ENCODE data around the gene MAPK10. TPM values are rescaled to one million over a fixed set of nuclear protein-coding genes. Genes with fewer than 3 reads are reported as not detected.
A peak's percentile ranks its signal among the peaks of the same experiment; 100 is the strongest.

MAPK10 gene
- total RNA-seq, 2 experiments from 2014 or later: 32.0 TPM; not detected in 1

DNA sequence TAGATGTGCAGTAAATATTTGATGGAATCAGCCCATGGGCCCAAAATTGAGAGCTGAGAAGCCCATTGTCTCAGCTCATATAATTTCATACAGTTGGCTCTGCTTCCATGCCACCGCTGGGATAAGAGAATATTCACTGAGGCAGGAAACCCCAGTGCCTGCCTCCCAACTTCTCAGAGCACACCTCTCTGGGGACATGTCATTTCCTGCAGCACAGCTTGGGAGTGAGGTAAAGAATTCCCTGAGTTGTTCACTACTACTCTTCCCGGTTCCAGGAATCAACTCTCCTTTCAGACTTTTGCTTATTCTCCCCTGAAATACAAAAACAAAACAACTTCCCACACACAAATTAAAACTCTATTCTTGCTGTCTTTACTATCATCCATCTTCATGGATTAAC lies 389.3 kb downstream of the MAPK10 start:
- TF ChIP-seq, protein P1, sequence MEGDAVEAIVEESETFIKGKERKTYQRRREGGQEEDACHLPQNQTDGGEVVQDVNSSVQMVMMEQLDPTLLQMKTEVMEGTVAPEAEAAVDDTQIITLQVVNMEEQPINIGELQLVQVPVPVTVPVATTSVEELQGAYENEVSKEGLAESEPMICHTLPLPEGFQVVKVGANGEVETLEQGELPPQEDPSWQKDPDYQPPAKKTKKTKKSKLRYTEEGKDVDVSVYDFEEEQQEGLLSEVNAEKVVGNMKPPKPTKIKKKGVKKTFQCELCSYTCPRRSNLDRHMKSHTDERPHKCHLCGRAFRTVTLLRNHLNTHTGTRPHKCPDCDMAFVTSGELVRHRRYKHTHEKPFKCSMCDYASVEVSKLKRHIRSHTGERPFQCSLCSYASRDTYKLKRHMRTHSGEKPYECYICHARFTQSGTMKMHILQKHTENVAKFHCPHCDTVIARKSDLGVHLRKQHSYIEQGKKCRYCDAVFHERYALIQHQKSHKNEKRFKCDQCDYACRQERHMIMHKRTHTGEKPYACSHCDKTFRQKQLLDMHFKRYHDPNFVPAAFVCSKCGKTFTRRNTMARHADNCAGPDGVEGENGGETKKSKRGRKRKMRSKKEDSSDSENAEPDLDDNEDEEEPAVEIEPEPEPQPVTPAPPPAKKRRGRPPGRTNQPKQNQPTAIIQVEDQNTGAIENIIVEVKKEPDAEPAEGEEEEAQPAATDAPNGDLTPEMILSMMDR (conservative IDR thresholded peaks at IDR 0.05; ENCODE audit: low read length): no peak
- TF ChIP-seq EZH2phosphoT487 (IDR thresholded peaks at IDR 0.05; ENCODE audit: borderline replicate concordance, low read depth, low read length): no peak
- H3K27ac ChIP-seq (ENCODE audit: low read depth, low read length, poor library complexity, severe bottlenecking): no peak overlapping the region
- no peak overlapping the region for H3K4me3 ChIP-seq (ENCODE audit: low read depth, low read length, poor library complexity, severe bottlenecking)
- ChIA-PET POLR2A (no interaction called here), CTCF (ENCODE audit: unreplicated experiment) (no interaction called here)
- DNase-seq (ENCODE audit: low spot score): no peak
- no peaks in the 10 kb centered on the region for H3K9me3 ChIP-seq (ENCODE audit: low read length)
- no peak overlapping the region for H2AFZ ChIP-seq (ENCODE audit: low read length)
- no TSS peak for BruUV-seq (replicated peaks)
- H4K20me1 ChIP-seq (ENCODE audit: insufficient read depth, low read length): no peaks in the 10 kb centered on the region
- no peaks in the 10 kb centered on the region for H3K36me3 ChIP-seq (ENCODE audit: insufficient read depth, low read length)
- no peaks in the 10 kb centered on the region for H3K79me2 ChIP-seq (ENCODE audit: insufficient read depth, low read depth, low read length)
- intact Hi-C loops (cut with micrococcal nuclease; ENCODE audit: unreplicated experiment): no loop called here
- H3K9me2 ChIP-seq (ENCODE audit: insufficient read depth, low read length): no peaks in the 10 kb centered on the region
- H3K4me2 ChIP-seq (ENCODE audit: low read length): no peak overlapping the region
- H3K4me1 ChIP-seq (ENCODE audit: insufficient read depth, low read length, poor library complexity, severe bottlenecking): no peaks in the 10 kb centered on the region

DNA sequence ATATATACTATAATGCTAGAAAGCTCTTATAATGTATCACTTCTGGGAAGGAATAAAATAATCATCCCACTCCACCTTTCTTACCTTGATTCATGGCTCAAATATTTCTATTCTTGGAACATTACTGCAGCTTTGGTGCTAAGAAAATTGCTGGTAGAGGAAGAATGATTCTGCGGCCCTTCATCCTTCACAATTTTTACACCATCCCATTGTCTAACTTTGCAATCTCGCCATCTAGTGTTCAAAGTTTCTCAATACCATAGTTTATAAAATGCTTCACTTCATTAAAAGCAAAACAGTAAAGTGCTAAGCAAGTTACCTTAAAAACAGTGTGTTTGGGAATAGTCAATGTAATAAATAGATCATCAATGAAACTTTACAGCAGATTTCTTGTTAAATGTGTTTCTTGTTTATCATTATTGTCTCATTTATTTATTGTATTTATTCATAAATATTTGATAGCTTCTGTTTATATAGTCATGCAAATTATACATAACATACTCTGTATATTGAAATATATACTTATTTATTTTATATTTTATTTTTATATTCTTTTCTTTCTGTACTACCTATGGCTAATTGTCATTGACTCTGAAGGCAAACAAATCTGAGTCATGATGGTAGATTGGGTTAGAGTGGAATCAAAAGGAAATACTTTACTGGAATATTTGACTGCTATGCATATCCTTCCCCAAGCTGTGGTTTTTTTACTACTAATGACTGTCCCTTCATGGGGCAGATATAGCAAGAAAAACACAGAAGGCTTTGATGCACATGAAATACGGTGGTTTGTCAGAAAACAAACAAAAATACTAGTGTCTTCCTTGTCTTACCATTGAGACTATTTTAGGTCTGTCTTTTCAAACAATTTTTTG lies 390.7 kb downstream of the MAPK10 start:
- TF ChIP-seq, protein P1 (conservative IDR thresholded peaks at IDR 0.05; ENCODE audit: low read length): peak; percentile 85
- no peak for TF ChIP-seq EZH2phosphoT487 (IDR thresholded peaks at IDR 0.05; ENCODE audit: borderline replicate concordance, low read depth, low read length)
- no peaks in the 10 kb centered on the region for H4K20me1 ChIP-seq (ENCODE audit: insufficient read depth, low read length)
- no peaks in the 10 kb centered on the region for H3K4me1 ChIP-seq (ENCODE audit: insufficient read depth, low read length, poor library complexity, severe bottlenecking)
- H3K27ac ChIP-seq (ENCODE audit: low read depth, low read length, poor library complexity, severe bottlenecking): no peak overlapping the region
- intact Hi-C loops (cut with micrococcal nuclease; ENCODE audit: unreplicated experiment): loop anchor here (1.0 to 5.0 kb wide), 3 partner anchors 172 to 822 kb away; no protein-coding TSS in a partner anchor
- H3K4me2 ChIP-seq (ENCODE audit: low read length): no peak overlapping the region
- no TSS peak for BruUV-seq (replicated peaks)
- H3K9me3 ChIP-seq (ENCODE audit: low read length): no peaks in the 10 kb centered on the region
- no peak overlapping the region for H3K4me3 ChIP-seq (ENCODE audit: low read depth, low read length, poor library complexity, severe bottlenecking)
- CTCF ChIA-PET (ENCODE audit: unreplicated experiment): no interaction called here
- no peaks in the 10 kb centered on the region for H3K36me3 ChIP-seq (ENCODE audit: insufficient read depth, low read length)
- no peaks in the 10 kb centered on the region for H3K79me2 ChIP-seq (ENCODE audit: insufficient read depth, low read depth, low read length)
- no peaks in the 10 kb centered on the region for H3K9me2 ChIP-seq (ENCODE audit: insufficient read depth, low read length)
- DNase-seq (ENCODE audit: low spot score): peak; percentile 49
- H2AFZ ChIP-seq (ENCODE audit: low read length): no peak overlapping the region
- POLR2A ChIA-PET: interaction anchor here (0.6 to 1.2 kb wide), 8 partner anchors 10 to 824 kb away, joined by 3 read pairs; no protein-coding TSS in a partner anchor

DNA sequence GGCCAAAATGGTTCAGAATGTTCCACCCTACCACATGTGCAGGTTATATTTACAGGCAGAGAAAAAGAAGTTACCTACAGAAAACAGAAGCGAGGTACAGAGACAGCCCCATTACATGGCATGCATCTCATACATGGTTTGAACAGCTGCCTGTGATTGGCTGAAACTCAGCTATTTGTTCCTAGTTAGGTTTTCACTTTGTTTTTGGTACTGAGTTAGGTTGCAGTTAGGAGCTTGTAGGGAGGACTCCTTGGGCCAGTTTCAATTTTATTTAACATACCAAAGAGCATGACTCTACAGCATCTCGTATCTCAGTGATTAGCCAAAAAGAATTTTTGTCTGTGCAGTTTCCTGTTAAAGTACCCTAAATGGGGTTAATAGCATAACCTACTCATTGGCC lies 392.0 kb downstream of the MAPK10 start:
- no peaks in the 10 kb centered on the region for H3K9me2 ChIP-seq (ENCODE audit: insufficient read depth, low read length)
- no TSS peak for BruUV-seq (replicated peaks)
- H3K4me2 ChIP-seq (ENCODE audit: low read length): no peak overlapping the region
- H4K20me1 ChIP-seq (ENCODE audit: insufficient read depth, low read length): no peaks in the 10 kb centered on the region
- H3K4me3 ChIP-seq (ENCODE audit: low read depth, low read length, poor library complexity, severe bottlenecking): no peak overlapping the region
- no peak overlapping the region for H3K27ac ChIP-seq (ENCODE audit: low read depth, low read length, poor library complexity, severe bottlenecking)
- no peaks in the 10 kb centered on the region for H3K79me2 ChIP-seq (ENCODE audit: insufficient read depth, low read depth, low read length)
- intact Hi-C loops (cut with micrococcal nuclease; ENCODE audit: unreplicated experiment): loop anchor here (2.0 to 5.0 kb wide), 2 partner anchors 171 to 211 kb away; no protein-coding TSS in a partner anchor
- no peak overlapping the region for H2AFZ ChIP-seq (ENCODE audit: low read length)
- no peaks in the 10 kb centered on the region for H3K4me1 ChIP-seq (ENCODE audit: insufficient read depth, low read length, poor library complexity, severe bottlenecking)
- no peaks in the 10 kb centered on the region for H3K9me3 ChIP-seq (ENCODE audit: low read length)
- CTCF ChIA-PET (ENCODE audit: unreplicated experiment): interaction anchor here (0.9 kb wide), 1 partner anchor 565 kb away, joined by 3 read pairs; no protein-coding TSS in a partner anchor
- POLR2A ChIA-PET: interaction anchor here (0.7 kb wide), 1 partner anchor 1426 kb away, joined by 3 read pairs; no protein-coding TSS in a partner anchor
- DNase-seq (ENCODE audit: low spot score): no peak
- H3K36me3 ChIP-seq (ENCODE audit: insufficient read depth, low read length): no peaks in the 10 kb centered on the region
- TF ChIP-seq EZH2phosphoT487 (IDR thresholded peaks at IDR 0.05; ENCODE audit: borderline replicate concordance, low read depth, low read length): no peak
- TF ChIP-seq, protein P1 (conservative IDR thresholded peaks at IDR 0.05; ENCODE audit: low read length): no peak
